Kidney glomerular epithelial cell (primary cell): Measurements from ENCODE around the gene R3HDM4.
A peak's percentile ranks its signal among the peaks of the same experiment; 100 is the strongest.
"Not testable (repeated sequence)": the region's sequence is repeated elsewhere in the genome, so short reads cannot be mapped to it uniquely, and the experiment has no call there.

ENCODE experiments used
- DNase-seq: peaks from one replicate; lab custom pipeline; 2025; lab: John Stamatoyannopoulos, UW

Gene R3HDM4

DNA sequence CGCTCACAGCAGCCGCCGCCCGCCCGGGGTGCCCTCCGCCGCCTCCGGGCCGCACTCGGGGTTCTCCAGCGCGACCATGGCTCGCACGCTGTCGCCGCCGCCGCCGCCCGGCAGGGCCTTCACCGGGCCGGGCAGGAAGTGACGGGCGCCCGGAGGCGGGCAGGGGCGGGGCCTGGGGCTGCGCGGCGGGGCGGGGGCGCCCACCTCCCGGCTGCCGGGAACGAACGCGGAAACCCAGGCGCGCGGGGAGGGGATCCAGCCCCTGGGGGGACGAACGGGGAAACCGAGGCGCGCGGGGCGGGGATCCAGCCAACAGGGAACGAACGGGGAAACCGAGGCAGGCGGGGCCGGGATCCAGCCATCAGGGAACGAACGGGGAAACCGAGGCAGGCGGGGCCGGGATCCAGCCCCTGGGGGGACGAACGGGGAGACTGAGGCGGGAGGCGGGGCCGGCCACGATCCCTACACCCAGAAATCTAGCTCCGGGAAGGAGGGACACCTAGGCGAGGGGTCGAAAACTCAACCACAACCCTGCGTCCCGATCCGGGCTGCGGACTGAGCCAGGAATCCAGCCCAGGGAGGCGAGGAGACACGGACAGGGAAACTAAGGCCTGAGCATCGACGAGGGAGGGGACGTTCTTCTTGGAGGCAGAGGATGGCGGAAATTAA, at the start of gene R3HDM4:
Gene R3HDM4 (minus strand): TSS at position 140 of the 669 bp plus-strand sequence. CDS start 62 bp downstream, at position 78.
- DNase-seq = peak; percentile 32

DNA sequence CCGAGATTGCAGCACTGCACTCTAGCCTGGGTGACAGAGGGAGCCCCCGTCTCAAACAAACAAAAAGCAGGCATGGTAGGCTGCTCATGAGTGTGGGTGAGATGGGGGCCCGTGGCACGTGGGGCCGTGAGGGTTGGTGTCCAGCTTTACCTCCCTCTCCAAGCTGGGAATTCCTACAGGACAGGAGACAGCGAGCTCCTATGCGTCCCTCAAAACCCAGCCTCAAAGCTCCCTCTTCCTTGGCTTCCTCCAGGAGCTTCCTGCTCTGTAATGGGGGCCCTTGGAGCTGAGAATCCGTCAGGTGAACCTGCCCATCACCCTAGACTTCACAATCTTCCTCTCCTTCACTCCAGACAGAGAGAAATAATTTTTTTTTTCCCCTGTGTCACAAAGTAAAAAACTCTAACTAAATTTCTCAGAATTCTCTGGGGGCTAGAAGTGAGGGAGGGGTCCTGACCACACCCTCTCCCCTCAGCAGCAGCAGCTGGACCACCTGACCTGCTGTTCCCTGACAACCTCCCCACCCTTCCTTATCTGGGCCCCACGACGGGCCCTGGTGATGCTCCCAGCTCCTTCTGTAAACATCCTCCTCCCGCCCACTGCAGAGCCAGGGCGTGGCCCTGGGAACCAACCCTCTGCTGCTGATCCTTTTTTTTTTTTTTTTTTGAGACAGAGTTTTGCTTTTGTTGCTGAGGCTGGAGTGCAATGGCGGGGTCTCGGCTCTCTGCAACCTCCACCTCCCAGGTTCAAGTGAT, 49.0 kb upstream of the R3HDM4 start:
- DNase-seq = no peak

DNA sequence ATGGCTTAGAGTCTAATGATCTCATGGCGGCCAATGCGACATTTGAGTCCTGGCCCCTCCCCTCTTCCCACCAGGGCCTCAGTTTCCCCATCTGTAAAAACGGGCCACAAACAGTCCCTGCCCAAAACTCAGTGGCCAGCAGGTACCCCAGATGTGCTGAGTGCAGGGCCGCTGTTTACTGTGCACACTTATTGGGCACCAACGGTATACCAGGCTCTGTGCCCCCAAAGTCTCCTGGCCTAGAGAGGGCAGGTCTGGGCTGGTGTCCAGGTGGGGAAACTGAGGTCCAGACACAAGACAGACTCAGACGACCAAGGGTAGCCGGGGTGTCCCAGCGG, 47.6 kb upstream of the R3HDM4 start:
- no peak for DNase-seq

DNA sequence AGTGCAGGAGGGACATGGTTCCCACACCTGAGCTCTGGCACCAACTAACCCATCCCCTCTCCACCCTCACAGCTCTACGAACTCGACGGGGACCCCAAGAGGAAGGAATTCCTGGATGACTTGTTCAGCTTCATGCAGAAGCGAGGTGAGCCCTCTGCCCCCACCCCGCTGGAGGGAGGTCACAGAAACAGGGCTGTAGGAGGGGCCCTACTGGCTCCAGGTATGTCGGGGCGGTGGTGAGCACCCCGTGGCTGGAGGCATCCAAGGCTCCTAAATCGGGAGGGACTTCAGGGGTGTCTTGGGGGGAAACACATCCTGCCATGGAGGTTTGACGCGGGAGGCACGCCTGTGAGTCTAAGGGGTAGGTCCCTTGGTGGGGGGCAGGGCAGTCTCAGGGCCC, 47.0 kb upstream of the R3HDM4 start:
- DNase-seq = no peak

DNA sequence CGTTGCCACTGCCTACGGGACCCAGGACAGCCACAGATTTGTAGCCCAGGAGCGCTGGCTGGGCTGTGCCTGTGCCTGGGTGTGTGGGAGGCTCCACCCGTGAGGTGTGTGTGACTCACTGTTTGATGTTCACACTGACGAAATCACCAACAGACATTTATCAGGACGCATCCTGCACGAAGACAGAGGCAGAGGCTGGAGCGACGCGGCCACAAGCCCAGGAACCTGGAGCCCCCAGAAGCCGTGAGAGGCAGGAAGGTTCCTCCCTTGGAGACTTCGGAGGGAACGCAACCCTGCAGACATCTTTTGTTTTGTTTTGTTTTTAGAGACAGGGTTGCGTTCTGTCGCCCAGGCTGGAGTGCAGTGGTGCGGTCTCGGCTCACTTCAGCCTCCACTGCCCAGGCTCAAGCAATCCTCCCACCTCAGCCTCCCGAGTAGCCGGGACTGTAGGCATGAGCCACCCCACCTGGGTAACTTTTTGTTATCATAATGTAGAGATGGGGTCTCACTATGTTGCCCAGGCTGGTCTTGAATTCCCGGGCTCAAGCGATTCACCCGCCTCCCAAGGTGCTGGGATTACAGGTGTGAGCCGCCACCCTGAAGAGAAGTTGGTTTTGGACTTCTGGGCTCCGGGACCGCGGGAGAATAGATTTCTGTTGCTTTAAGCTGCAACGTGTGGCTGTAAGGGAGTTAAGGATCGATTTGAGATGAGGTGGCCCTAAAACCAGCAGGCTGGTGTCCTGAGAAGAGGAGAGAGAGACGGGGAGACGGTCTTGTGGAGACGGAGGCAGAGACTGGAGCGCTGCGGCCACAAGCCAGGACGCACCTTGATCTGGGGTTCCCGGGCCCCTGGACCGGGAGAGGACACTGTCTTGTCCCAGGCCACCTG, 46.2 kb upstream of the R3HDM4 start:
- peak; percentile 30 for DNase-seq

DNA sequence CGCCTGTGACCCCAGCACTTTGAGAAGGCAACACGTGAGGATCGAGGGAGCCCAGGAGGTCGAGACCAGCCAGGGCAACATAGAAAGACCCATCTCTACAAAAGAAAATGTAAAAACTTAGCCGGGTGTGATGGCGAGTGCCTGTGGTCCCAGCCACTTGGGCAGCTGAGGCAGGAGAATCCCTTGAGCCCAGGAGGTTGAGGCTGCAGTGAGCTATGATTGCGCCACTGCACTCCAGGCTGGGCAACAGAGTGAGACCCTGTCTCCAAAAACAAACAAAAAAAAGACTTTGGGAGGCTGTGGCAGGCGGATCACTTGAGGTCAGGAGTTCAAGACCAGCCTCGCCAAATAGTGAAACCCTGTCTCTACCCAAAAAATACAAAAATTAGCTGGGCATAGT, 44.6 kb upstream of the R3HDM4 start:
- DNase-seq = not testable (repeated sequence)

DNA sequence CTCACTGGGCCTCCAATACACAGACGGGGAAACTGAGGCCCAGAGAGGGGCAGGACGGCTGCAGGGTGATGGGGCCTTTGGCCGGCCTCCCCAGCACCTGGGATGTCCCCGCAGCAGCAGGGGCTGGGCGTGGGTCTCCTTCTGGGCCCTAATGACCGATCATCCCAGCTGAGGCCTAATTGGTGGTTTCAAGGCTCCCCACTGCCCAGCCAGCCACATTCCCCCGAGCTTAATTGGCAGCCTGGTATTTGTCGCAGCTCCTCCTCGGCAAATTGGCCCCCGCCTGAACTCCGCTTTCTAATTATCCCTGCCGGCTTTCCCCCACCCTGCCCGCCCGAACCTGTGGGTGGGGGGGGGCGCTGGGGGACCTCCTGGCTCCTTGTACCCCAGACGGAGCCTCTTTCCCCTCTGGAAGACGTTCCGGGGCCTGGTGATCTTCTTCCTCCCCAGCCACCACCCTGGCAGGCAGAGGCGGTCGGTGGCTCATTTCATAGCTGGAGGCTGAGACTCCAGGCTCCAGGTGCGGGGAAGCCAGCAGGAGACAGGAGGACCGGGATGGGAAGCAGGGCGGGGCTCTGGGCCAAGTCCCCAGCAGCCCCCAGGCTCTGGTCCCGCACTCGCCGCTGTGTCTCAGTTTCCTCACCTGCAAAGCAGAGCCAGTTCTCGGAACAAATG, 43.9 kb upstream of the R3HDM4 start:
- DNase-seq = no peak

DNA sequence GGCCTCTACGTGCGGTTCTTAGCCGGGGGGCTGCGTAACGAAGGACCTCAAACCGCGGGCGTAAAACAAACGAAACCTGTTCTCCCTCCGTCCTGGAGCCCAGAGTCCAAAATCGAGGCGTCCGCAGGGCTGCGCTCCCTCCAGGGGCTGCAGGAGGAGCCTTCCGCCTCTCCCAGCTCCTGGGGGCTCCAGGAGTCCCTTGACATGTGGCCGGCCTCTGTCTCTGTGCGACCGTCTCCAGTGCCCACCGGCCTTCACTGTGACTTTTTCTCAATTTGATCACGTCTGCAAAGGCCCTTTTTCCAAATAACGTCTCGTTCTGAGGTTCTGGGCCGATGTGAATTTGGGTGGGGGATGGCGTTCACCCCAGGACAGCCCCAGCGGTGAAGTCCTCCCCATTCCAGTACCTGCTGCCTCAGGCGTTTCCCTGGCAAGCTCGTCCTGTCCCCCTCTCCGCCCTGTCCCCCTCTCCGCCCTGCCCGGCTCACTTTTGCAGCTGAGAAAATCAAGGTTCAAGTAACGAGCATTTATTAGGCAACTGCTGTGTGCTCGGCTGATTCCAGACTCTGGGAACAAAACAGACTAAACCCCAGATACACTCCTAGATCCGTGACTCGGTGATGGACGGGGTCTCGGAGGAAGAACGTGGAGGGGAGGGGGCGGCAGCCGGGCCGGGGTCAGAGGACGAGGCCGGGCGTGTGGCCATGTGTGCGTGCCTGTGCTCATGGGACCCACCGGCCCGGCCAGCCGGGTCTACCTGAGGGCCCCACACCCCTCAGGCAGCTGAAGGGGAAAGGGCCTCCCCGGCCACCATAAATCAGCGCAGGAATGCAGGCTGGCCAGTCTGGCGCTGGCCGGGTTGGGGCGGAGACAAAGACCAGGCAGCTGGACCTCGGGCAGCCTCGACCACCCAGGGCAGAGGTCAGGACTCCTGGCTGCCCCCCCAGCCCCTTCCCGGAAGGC, 43.1 kb upstream of the R3HDM4 start:
- no peak for DNase-seq

DNA sequence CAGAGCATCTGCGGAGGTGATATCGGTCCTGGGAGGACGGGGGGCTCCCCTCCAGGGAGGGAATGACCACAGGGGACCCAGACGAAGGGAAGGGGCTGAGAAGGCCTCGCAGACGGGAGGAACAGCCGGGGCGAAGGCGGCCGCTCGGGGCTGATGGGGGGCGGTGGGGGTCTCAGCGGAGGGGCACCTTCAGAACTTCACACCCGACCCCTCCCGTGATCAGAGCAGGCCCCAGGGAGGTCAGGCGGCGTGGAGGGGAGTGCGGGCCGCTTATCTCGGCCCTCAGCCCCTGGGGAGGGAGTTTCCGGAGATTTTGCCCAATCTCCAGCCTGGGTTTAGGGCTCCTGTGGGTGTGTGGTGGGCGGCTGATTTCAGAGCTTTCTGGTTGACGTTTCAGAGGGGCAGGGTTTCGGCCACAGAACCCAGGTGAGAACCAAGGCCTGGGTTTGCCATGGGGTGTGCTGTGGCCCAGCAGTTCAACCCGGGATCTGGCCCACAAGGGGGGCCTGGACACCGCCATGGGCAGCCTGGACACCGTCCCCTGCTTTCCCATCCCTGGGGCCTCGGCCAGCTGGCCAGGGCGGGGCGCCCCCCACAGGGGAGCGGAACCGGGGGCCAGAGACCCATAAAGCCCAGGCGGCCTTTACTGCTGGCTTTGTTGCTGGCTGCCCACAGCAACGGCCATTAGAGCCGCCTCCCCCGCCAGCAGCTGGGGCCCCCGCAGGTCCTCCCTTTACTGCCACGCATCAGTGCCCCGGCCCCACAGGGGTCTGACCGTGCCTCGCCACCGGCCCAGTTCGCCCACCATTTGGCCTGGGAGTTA, 41.9 kb upstream of the R3HDM4 start:
- DNase-seq = no peak

DNA sequence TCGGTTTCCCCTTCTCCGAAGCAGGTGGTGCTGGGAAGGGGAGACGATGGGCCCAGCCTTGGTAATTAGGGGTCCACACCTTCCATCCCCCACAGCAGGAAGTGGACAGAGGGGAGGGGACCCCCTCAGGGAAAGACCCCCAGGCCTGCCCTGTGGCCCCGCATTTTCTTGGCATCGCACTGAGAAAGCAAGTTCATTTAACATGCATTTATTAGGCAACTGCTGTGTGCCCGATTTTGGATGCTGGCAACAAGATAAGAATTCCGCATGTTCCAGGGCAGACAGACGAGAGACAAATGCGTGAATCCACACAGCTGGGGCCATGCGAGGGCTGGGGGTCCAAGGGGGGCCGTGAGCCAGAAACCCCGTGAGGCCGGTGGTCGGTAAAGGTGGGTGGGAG, 41.3 kb upstream of the R3HDM4 start:
- no peak for DNase-seq

DNA sequence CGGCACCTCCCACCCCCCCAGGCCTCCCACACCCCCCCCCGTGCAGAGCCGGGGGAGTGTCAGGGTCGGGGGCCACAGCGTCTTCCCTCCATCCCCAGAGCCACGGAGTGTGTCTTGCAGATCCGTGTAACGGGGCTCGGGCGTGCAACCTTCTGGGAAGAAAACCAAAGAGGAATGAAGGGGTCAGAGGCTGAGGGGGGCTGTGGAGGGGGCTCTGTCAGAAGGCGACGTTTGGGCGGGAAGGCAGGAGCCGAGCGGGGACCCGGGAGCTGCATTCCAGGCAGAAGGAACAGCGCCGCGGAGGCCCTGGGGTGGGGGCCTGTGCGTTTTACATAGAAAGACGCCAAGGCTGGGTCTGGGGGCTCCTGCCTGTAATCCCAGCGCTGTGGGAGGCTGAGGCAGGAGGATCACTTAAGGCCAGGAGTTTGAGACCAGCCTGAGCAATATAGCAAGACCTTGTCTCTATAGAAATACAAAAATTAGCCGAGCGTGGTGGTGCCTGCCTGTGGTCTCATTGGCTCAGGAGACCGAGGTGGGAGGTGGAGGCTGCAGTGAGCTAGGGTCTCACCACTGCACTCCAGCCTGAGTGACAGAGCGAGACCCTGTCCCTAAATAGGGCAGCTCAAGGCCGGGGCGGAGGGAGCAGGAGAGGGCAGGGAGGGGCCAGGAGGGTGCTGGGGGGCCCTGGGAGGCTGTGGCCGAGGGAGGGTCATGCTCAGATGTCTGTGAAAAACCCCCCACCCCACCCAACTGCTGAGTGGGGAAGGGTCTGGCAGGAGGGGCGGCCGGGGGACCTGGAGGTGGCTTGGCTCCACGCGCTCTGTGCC, 40.6 kb upstream of the R3HDM4 start:
- no peak for DNase-seq

DNA sequence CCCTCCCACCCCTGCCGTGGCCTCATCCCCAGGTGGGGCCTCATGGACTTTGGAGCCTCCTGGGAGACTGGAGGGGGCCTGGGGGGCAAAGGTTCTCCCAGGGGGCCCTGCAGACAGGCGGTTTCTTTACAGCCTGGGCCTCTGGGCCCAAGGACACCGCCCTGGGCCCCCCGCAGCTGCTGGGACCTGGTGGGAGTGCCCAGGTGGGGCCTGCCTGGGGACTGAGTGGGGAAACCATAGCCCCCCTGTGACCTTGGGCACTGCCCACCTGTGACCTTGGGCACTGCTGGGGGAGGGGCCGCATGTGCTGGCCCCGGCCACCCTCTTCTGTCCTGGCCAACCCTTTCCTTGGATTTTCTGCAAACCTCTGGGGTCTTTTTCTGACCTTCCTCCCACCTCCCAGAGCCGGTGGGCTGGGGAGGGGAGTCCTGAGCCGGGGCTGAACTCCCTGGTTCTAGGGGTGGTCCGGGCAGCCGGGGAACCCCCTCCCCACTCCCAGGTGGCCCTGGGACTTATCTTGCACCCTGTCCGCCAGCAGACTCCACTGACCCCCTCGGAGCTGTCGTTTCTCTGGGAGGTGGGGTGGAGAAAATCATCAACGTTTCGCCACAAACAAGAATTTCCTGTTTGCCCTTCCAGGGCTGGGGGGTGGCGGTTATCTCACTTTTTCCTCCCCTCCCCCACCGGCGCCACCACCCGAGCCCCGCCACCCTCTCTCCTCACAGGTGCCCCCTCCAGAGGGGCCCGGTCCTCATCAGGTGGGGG, 39.8 kb upstream of the R3HDM4 start:
- no peak for DNase-seq

DNA sequence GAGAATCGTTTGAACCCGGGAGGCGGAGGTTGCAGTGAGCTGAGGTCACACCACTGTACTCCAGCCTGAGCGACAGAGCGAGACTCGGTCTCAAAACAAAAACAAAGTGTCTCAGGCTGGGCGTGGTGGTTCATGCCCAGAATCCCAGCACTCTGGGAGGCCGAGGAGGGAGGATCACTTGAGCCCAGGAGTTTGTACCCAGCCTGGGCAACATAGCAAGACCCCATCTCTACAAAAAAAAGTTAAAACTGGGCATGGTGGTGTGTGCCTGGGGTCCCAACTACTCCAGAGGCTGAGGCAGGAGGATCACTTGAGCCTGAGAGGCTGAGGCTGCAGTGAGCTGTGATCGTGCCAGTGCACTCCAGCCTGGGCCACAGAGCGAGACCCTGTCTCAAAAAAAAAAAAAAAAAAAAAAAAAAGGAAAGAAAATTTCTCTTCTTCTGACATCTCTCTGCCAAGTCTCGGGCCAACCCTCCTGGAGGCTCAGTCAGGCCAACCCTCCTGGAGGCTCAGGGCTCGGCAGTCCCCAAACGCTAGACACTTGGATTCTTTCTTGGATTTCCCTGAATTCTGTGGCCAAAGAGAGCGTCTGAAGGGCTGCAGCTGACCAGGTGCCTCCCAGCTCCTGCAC, 39.1 kb upstream of the R3HDM4 start:
- no peak for DNase-seq

DNA sequence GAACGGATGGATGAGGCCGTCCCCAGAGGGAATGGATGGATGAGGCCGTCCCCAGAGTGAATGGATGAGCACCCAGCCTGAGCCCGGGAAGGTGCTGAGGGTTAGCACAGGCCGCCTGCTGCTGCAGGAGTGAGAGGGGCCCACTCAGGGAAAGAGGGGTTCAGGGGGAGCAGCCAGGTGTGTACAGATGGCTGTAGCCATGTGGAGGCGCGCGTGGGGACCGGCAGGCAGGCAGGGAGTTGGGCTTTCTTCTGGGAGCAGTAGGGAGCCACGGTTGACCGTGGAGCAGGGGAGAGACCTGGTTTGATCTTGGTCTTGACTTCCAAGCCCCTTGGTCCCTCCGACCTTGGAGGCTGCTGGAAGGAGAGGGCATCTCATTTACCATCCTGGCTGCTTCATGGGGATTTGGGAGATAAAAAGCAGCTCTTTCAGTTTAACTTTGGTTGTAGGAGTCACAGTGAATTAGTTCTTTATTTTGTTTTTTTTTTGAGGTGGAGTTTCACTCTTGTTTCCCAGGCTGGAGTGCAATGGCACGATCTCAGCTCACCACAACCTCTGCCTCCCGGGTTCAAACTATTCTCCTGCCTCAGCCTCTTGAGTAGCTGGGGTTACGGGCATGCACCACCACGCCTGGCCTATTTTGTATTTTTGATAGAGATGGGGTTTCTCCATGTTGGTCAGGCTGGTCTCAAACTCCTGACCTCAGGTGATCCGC, 37.5 kb upstream of the R3HDM4 start:
- no peak for DNase-seq

DNA sequence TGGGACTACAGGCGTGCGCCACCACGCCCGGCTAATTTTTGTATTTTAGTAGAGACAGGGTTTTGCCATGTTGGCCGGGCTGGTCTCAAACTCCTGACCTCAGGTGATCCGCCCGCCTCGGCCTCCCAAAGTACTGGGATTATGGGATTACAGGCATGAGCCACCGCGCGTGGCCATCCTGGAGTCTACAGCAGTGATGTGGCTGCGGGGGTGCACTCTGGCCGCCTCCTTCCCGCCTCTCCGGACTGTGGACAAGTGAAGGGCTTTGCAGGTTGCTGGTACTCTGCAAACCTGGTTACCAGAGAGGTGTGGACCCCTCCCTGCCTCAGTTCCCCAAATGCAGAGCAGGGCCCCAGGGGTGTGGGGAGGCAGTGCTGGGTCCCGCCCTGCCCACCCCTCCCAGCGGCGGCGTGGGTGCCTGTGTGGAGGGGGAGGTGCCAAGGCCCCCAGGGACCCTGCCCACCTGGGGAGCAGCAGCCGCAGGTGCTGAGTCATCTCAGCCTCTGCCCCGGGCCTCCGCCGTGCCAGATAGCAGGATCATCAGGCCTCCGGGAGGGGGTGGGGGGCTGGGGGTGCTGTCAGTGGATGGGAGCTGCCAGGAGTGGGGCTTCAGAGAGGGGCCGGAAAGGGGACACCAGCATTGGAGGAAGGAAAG, 36.0 kb upstream of the R3HDM4 start:
- DNase-seq = no peak

DNA sequence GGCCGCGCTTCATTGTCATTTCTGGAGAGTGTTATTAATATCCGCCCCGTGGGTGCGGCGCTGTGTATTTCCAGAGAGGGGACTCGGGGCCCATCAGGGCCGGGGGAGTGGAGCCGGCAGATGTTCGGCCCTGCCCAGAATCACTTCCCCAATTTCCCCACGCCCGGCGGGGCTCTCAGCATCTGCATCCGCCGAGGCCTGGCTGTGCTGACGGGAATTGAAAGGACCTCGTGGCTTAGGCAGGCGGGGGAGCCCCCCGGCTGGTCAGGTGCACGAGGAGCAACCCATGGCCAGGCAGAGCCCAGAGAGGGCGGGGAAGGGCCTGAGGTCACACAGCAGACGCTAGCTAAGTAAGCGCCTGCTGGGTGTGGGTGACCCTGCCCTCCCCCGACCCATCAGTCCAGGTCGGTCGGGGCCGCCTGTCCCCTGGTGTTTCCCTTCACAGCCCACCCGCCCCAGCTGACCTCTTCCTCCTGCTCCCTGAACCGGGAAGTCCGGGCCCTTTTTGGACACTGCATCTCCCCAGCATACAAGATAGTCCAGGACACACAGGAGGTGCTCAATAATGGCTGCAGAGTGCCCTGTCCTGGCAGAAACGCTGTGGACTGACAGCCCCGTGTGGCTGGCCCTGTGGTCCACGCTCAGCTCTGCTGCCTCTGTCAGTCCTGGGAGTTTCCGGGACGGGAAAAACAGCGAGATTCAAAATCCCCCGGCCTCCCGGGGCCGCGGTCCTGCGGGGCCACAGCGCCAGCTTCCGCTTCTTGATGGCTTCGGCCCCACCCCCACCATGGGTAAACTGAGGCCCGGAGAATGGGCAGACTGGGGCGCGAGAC, 34.9 kb upstream of the R3HDM4 start:
- DNase-seq = no peak
